OCI-LY7 (cell line): Measurements from ENCODE around the gene SMARCA2. TPM values are rescaled to one million over a fixed set of nuclear protein-coding genes. Genes with fewer than 3 reads are reported as not detected.

ENCODE experiments used
- BruUV-seq: library from RNA; stranded (reverse); fragments of 400-500 nt; replicated peaks from 2 replicates; lab custom pipeline; 2021; lab: Mats Ljungman, UMichigan
- CTCF ChIA-PET: fragments of 300-600 bp; sonication (Branson Sonifier 250); formaldehyde crosslinking; loops from one replicate; lab custom pipeline; 2022; ENCODE audit warnings: antibody characterized with exemption; ENCODE audit not compliant: unreplicated experiment; lab: Charles Lee
- POLR2A ChIA-PET: fragments of 300-600 bp; sonication (Branson Sonifier 250); formaldehyde crosslinking; loops from one replicate; lab custom pipeline; 2022; ENCODE audit warnings: antibody characterized with exemption; lab: Charles Lee
- DNase-seq: peaks from one replicate; pipeline ENCODE4 v3.0.0-alpha.2; 2015; ENCODE audit warnings: low spot score
- H2AFZ ChIP-seq: fragments of 200-600 bp; sonication (generic), shearing (Covaris generic); 2 replicates; pipeline ENCODE4 v1.6.1; 2014; ENCODE audit warnings: mild to moderate bottlenecking, antibody characterized with exemption, low read length, moderate library complexity
- H3K27ac ChIP-seq: fragments of 200-600 bp; sonication (generic); 2 replicates; pipeline ENCODE4 v1.5.1; 2014; ENCODE audit warnings: mixed run types, low read depth, mild to moderate bottlenecking, moderate library complexity, low read length, inconsistent platforms; ENCODE audit not compliant: poor library complexity, severe bottlenecking
- H3K36me3 ChIP-seq: fragments of 200-600 bp; sonication (generic); 2 replicates; pipeline ENCODE4 v1.6.1; 2014; ENCODE audit warnings: mild to moderate bottlenecking, antibody characterized with exemption, low read length, moderate library complexity, mixed read lengths; ENCODE audit not compliant: insufficient read depth
- H3K4me1 ChIP-seq: fragments of 200-600 bp; sonication (generic); 2 replicates; pipeline ENCODE4 v1.5.1; 2014; ENCODE audit warnings: mild to moderate bottlenecking, low read length; ENCODE audit not compliant: insufficient read depth, poor library complexity, severe bottlenecking
- H3K4me2 ChIP-seq: fragments of 200-600 bp; sonication (generic); 2 replicates; pipeline ENCODE4 v1.6.1; 2014; ENCODE audit warnings: mild to moderate bottlenecking, low read length
- H3K4me3 ChIP-seq: fragments of 200-600 bp; sonication (generic); 2 replicates; pipeline ENCODE4 v1.5.1; 2014; ENCODE audit warnings: mild to moderate bottlenecking, low read depth, low read length; ENCODE audit not compliant: poor library complexity, severe bottlenecking
- H3K79me2 ChIP-seq: fragments of 200-600 bp; sonication (generic); 2 replicates; pipeline ENCODE4 v1.6.1; 2016; ENCODE audit warnings: low read depth, mild to moderate bottlenecking, low read length, moderate library complexity, mixed read lengths; ENCODE audit not compliant: insufficient read depth
- H3K9me2 ChIP-seq: fragments of 200-600 bp; sonication (generic); 2 replicates; pipeline ENCODE4 v1.6.1; 2016; ENCODE audit warnings: mild to moderate bottlenecking, low read length, mixed read lengths; ENCODE audit not compliant: insufficient read depth
- H3K9me3 ChIP-seq: fragments of 200-600 bp; sonication (generic); 2 replicates; pipeline ENCODE4 v1.6.1; 2014; ENCODE audit warnings: mild to moderate bottlenecking, mixed run types, low read length, mixed read lengths
- H4K20me1 ChIP-seq: fragments of 200-600 bp; sonication (generic); 2 replicates; pipeline ENCODE4 v1.6.1; 2014; ENCODE audit warnings: mild to moderate bottlenecking, antibody characterized with exemption, low read length, moderate library complexity, mixed read lengths; ENCODE audit not compliant: insufficient read depth
- CTCF ChIP-seq: fragments of 200-600 bp; sonication (generic); conservative IDR thresholded peaks from 2 replicates; pipeline ENCODE4 v1.5.1; 2014; ENCODE audit warnings: mild to moderate bottlenecking, antibody characterized with exemption, low read length, moderate library complexity, mixed read lengths
- EZH2phosphoT487 ChIP-seq: fragments of 200-600 bp; sonication (generic); IDR thresholded peaks from 2 replicates; pipeline ENCODE4 v1.6.1; 2018; ENCODE audit warnings: low read depth, borderline replicate concordance, mild to moderate bottlenecking, mixed run types, antibody characterized with exemption, low read length, moderate library complexity, mixed read lengths
- intact Hi-C: fragments of 100-400 bp; cut with micrococcal nuclease; formaldehyde crosslinking; loops from one replicate; pipeline ENCODE4 v1.10.0; 2022; ENCODE audit not compliant: unreplicated experiment
- total RNA-seq, 2 experiments: library from RNA; depleted of rRNA in 1 of 2; stranded (reverse); fragments of >200 nt in 1 of 2; shearing (Covaris generic) in 1 of 2; gene quantifications; 2 replicates each; pipeline ENCODE4 v1.2.3, GENCODE V29; 2014 to 2022

SMARCA2 gene
- total RNA-seq, 2 experiments from 2014 or later: 54.8 to 80.6 TPM

- TF ChIP-seq CTCF (no peak), EZH2phosphoT487 (no peak)
- peaks cover 54% of the 10 kb centered on the region for H3K36me3 ChIP-seq
- BruUV-seq: no TSS peak
Observed at GRCh38 chr9:2191609-2191972, 176.4 kb downstream of the SMARCA2 start.

GRCh38 chr9:2192356-2192979 is 177.3 kb downstream of the SMARCA2 start:
- Histone ChIP-seq H3K27ac (no peak overlapping the region), H3K79me2 (no peaks in the 10 kb centered on the region), H3K36me3 (peaks cover 49% of the 10 kb centered on the region), H4K20me1 (no peaks in the 10 kb centered on the region), H2AFZ (no peak overlapping the region), H3K9me3 (no peaks in the 10 kb centered on the region), H3K4me2 (no peak overlapping the region), H3K4me1 (no peaks in the 10 kb centered on the region), H3K9me2 (no peaks in the 10 kb centered on the region), H3K4me3 (no peak overlapping the region)
- ChIA-PET CTCF (no interaction called here), POLR2A (interaction anchor here (1.0 to 1.1 kb wide), 4 partner anchors 14 to 32 kb away, joined by 3 to 4 read pairs (median 3); no protein-coding TSS in a partner anchor)
- TF ChIP-seq EZH2phosphoT487: no peak
- TF ChIP-seq CTCF: no peak
- no TSS peak for BruUV-seq
- intact Hi-C loops: no loop called here
- DNase-seq: no peak

More at GRCh38 chr9:2191609-2191972, 176.4 kb downstream of the SMARCA2 start:
- Histone ChIP-seq H3K27ac (no peak overlapping the region), H2AFZ (no peak overlapping the region), H3K9me3 (no peaks in the 10 kb centered on the region), H3K4me1 (no peaks in the 10 kb centered on the region), H3K9me2 (no peaks in the 10 kb centered on the region), H3K79me2 (no peaks in the 10 kb centered on the region), H3K4me3 (no peak overlapping the region), H3K4me2 (no peak overlapping the region), H4K20me1 (no peaks in the 10 kb centered on the region)
- DNase-seq: no peak
- POLR2A ChIA-PET: interaction anchor here (0.6 to 1.0 kb wide), 2 partner anchors 9 to 15 kb away, joined by 3 read pairs; no protein-coding TSS in a partner anchor
- intact Hi-C loops: no loop called here
- CTCF ChIA-PET: interaction anchor here (0.5 kb wide), 1 partner anchor 426 kb away, joined by 4 read pairs; no protein-coding TSS in a partner anchor

GRCh38 chr9:2193552-2193951 is 178.4 kb downstream of the SMARCA2 start:
- TF ChIP-seq CTCF: no peak
- TF ChIP-seq EZH2phosphoT487: no peak
- no peaks in the 10 kb centered on the region for H3K9me2 ChIP-seq
- H3K4me2 ChIP-seq: no peak overlapping the region
- ChIA-PET POLR2A (interaction anchor here (1.0 kb wide), 1 partner anchor 13 kb away, joined by 4 read pairs; no protein-coding TSS in a partner anchor), CTCF (interaction anchor here (0.9 kb wide), 1 partner anchor 12 kb away, joined by 3 read pairs; no protein-coding TSS in a partner anchor)
- DNase-seq: no peak
- no peak overlapping the region for H3K4me3 ChIP-seq
- intact Hi-C loops: no loop called here
- H3K36me3 ChIP-seq: peaks cover 46% of the 10 kb centered on the region
- no TSS peak for BruUV-seq
- H3K9me3 ChIP-seq: no peaks in the 10 kb centered on the region
- no peaks in the 10 kb centered on the region for H4K20me1 ChIP-seq
- no peak overlapping the region for H3K27ac ChIP-seq
- no peaks in the 10 kb centered on the region for H3K79me2 ChIP-seq
- no peak overlapping the region for H2AFZ ChIP-seq
- H3K4me1 ChIP-seq: no peaks in the 10 kb centered on the region
